ENCODE measurements around the gene LAMC3.

The LAMC3 gene

GRCh38 chr9:131028931-131029573 is 20.1 kb downstream of the LAMC3 start:
- no peak for DNase-seq (ENCODE audit: low read depth)
- no peak overlapping the region for H3K4me3 ChIP-seq (replicated peaks; ENCODE audit: low read depth, low read length)
- no peak for TF ChIP-seq CTCF (IDR thresholded peaks at IDR 0.05; ENCODE audit: low read length, missing control alignments)

GRCh38 chr9:131029574-131029952 is 20.6 kb downstream of the LAMC3 start:
- no peak for TF ChIP-seq CTCF (IDR thresholded peaks at IDR 0.05; ENCODE audit: low read length, missing control alignments)
- H3K4me3 ChIP-seq (replicated peaks; ENCODE audit: low read depth, low read length): no peak overlapping the region
- no peak for DNase-seq (ENCODE audit: low read depth)

- H3K4me3 ChIP-seq (replicated peaks; ENCODE audit: low read depth, low read length): no peak overlapping the region
- DNase-seq (ENCODE audit: low read depth): no peak
- TF ChIP-seq CTCF (IDR thresholded peaks at IDR 0.05; ENCODE audit: low read length, missing control alignments): no peak
These were observed 21.4 kb downstream of the LAMC3 start for GRCh38 chr9:131030239-131031004.

GRCh38 chr9:131031005-131031641 is 22.1 kb downstream of the LAMC3 start:
- no peak overlapping the region for H3K4me3 ChIP-seq (replicated peaks; ENCODE audit: low read depth, low read length)
- TF ChIP-seq CTCF (IDR thresholded peaks at IDR 0.05; ENCODE audit: low read length, missing control alignments): no peak
- no peak for DNase-seq (ENCODE audit: low read depth)

- TF ChIP-seq CTCF (IDR thresholded peaks at IDR 0.05; ENCODE audit: low read length, missing control alignments): no peak
- DNase-seq (ENCODE audit: low read depth): no peak
These were observed 22.6 kb downstream of the LAMC3 start for GRCh38 chr9:131031642-131032005.

GRCh38 chr9:131032384-131032783 is 23.4 kb downstream of the LAMC3 start:
- no peak overlapping the region for H3K4me3 ChIP-seq (replicated peaks; ENCODE audit: low read depth, low read length)
- TF ChIP-seq CTCF (IDR thresholded peaks at IDR 0.05; ENCODE audit: low read length, missing control alignments): no peak
- DNase-seq (ENCODE audit: low read depth): no peak

More at GRCh38 chr9:131031642-131032005, 22.6 kb downstream of the LAMC3 start:
- H3K4me3 ChIP-seq (replicated peaks; ENCODE audit: low read depth, low read length): no peak overlapping the region

Data from fibroblast of pulmonary artery (primary cell).